Duodenal mucosa (tissue), 2 donors: ENCODE results near the gene SUN5.

Experiments used
- H3K27ac ChIP-seq: one replicate; pipeline ENCODE4 v1.7.0; 2013; ENCODE audit warnings: low read depth, low read length
- H3K27me3 ChIP-seq, 2 donors: one replicate each; pipeline ENCODE4 v1.7.0; 2013; ENCODE audit warnings: low read length in 2 of 2, control low read depth in 1 of 2; ENCODE audit not compliant: insufficient read depth in 2 of 2, control insufficient read depth in 1 of 2
- H3K36me3 ChIP-seq, 2 donors: one replicate each; pipeline ENCODE4 v1.7.0; 2013; ENCODE audit warnings: low read length in 2 of 2, control low read depth in 1 of 2; ENCODE audit not compliant: insufficient read depth in 2 of 2, control insufficient read depth in 1 of 2
- H3K4me1 ChIP-seq, 2 donors: one replicate each; pipeline ENCODE4 v1.7.0; 2013; ENCODE audit warnings: low read length in 2 of 2, control low read depth in 1 of 2; ENCODE audit not compliant: insufficient read depth in 2 of 2, control insufficient read depth in 1 of 2
- H3K4me3 ChIP-seq, 2 donors: one replicate each; pipeline ENCODE4 v1.7.0; 2013; ENCODE audit warnings: low read length in 2 of 2, low read depth in 1 of 2
- H3K9ac ChIP-seq, 2 donors: one replicate each; pipeline ENCODE4 v1.7.0; 2013; ENCODE audit warnings: low read length in 2 of 2, low read depth in 1 of 2
- H3K9me3 ChIP-seq, 2 donors: one replicate each; pipeline ENCODE4 v1.7.0; 2013; ENCODE audit warnings: low read length in 2 of 2, control low read depth in 1 of 2; ENCODE audit not compliant: control insufficient read depth in 1 of 2

Gene SUN5

GRCh38 chr20:33026779-33027759, 22.8 kb upstream of the SUN5 start:
- no peak overlapping the region for H3K4me3 ChIP-seq
- H3K9me3 ChIP-seq, result no peaks in the 10 kb centered on the region
- no peaks in the 10 kb centered on the region for H3K4me1 ChIP-seq
- H3K27ac ChIP-seq, result no peak overlapping the region
- no peaks in the 10 kb centered on the region for H3K36me3 ChIP-seq
- no peaks in the 10 kb centered on the region for H3K27me3 ChIP-seq
- no peak overlapping the region for H3K9ac ChIP-seq

- no peaks in the 10 kb centered on the region for H3K9me3 ChIP-seq
- no peaks in the 10 kb centered on the region for H3K4me1 ChIP-seq
- H3K36me3 ChIP-seq, result no peaks in the 10 kb centered on the region
- no peaks in the 10 kb centered on the region for H3K27me3 ChIP-seq
- no peak overlapping the region for H3K9ac ChIP-seq
- H3K4me3 ChIP-seq, result no peak overlapping the region
- H3K27ac ChIP-seq, result no peak overlapping the region
These were observed 22.0 kb upstream of the SUN5 start for GRCh38 chr20:33026072-33026778.

- no peaks in the 10 kb centered on the region for H3K9me3 ChIP-seq
- H3K27ac ChIP-seq, result no peak overlapping the region
- no peak overlapping the region for H3K9ac ChIP-seq
- no peaks in the 10 kb centered on the region for H3K4me1 ChIP-seq
- H3K4me3 ChIP-seq, result no peak overlapping the region
- no peaks in the 10 kb centered on the region for H3K36me3 ChIP-seq
- no peaks in the 10 kb centered on the region for H3K27me3 ChIP-seq
These were observed 21.2 kb upstream of the SUN5 start for GRCh38 chr20:33025318-33025876.

- no peaks in the 10 kb centered on the region for H3K4me1 ChIP-seq
- no peaks in the 10 kb centered on the region for H3K27me3 ChIP-seq
- H3K27ac ChIP-seq, result no peak overlapping the region
- no peak overlapping the region for H3K4me3 ChIP-seq
- no peaks in the 10 kb centered on the region for H3K9me3 ChIP-seq
- H3K36me3 ChIP-seq, result no peaks in the 10 kb centered on the region
- H3K9ac ChIP-seq, result no peak overlapping the region
These were observed 20.5 kb upstream of the SUN5 start for GRCh38 chr20:33024609-33025317.

- H3K4me3 ChIP-seq, result no peak overlapping the region
- H3K9ac ChIP-seq, result no peak overlapping the region
- no peaks in the 10 kb centered on the region for H3K36me3 ChIP-seq
- H3K4me1 ChIP-seq, result no peaks in the 10 kb centered on the region
- no peaks in the 10 kb centered on the region for H3K9me3 ChIP-seq
- no peaks in the 10 kb centered on the region for H3K27me3 ChIP-seq
- no peak overlapping the region for H3K27ac ChIP-seq
These were observed 20.0 kb upstream of the SUN5 start for GRCh38 chr20:33024243-33024560.

GRCh38 chr20:33023439-33024242, 19.4 kb upstream of the SUN5 start:
- no peaks in the 10 kb centered on the region for H3K36me3 ChIP-seq
- no peaks in the 10 kb centered on the region for H3K4me1 ChIP-seq
- H3K27ac ChIP-seq, result no peak overlapping the region
- no peaks in the 10 kb centered on the region for H3K27me3 ChIP-seq
- no peak overlapping the region for H3K9ac ChIP-seq
- H3K4me3 ChIP-seq, result no peak overlapping the region
- no peaks in the 10 kb centered on the region for H3K9me3 ChIP-seq

- no peak overlapping the region for H3K27ac ChIP-seq
- no peaks in the 10 kb centered on the region for H3K27me3 ChIP-seq
- H3K4me1 ChIP-seq, result no peaks in the 10 kb centered on the region
- no peaks in the 10 kb centered on the region for H3K9me3 ChIP-seq
- H3K36me3 ChIP-seq, result no peaks in the 10 kb centered on the region
- no peak overlapping the region for H3K9ac ChIP-seq
- no peak overlapping the region for H3K4me3 ChIP-seq
These were observed 18.6 kb upstream of the SUN5 start for GRCh38 chr20:33022694-33023438.

- Histone ChIP-seq H3K9ac (no peak overlapping the region), H3K4me3 (no peak overlapping the region), H3K27me3 (no peaks in the 10 kb centered on the region), H3K4me1 (no peaks in the 10 kb centered on the region), H3K27ac (no peak overlapping the region), H3K9me3 (no peaks in the 10 kb centered on the region), H3K36me3 (no peaks in the 10 kb centered on the region)
These were observed 18.1 kb upstream of the SUN5 start for GRCh38 chr20:33022289-33022688.

- no peaks in the 10 kb centered on the region for H3K27me3 ChIP-seq
- no peaks in the 10 kb centered on the region for H3K36me3 ChIP-seq
- H3K4me3 ChIP-seq, result no peak overlapping the region
- no peaks in the 10 kb centered on the region for H3K4me1 ChIP-seq
- H3K9ac ChIP-seq, result no peak overlapping the region
- no peaks in the 10 kb centered on the region for H3K9me3 ChIP-seq
- no peak overlapping the region for H3K27ac ChIP-seq
These were observed 17.6 kb upstream of the SUN5 start for GRCh38 chr20:33021879-33022278.
